OCI-LY3 (cell line): ENCODE results near the gene TAOK2.
"Not testable (repeated sequence)": the region's sequence is repeated elsewhere in the genome, so short reads cannot be mapped to it uniquely, and the experiment has no call there.

Source experiments
- EZH2phosphoT487 ChIP-seq: fragments of 200-600 bp; shearing (Covaris generic); IDR thresholded peaks from 2 replicates; pipeline ENCODE4 v1.6.1; 2018; ENCODE audit warnings: antibody characterized with exemption, mixed run types, low read depth
- TF ChIP-seq, protein P1 (sequence below): fragments of 200-600, 300-600 bp; sonication (generic); IDR thresholded peaks from 2 replicates; pipeline ENCODE4 v1.5.1; 2014; ENCODE audit warnings: antibody characterized with exemption, low read length, low read depth

DNA sequence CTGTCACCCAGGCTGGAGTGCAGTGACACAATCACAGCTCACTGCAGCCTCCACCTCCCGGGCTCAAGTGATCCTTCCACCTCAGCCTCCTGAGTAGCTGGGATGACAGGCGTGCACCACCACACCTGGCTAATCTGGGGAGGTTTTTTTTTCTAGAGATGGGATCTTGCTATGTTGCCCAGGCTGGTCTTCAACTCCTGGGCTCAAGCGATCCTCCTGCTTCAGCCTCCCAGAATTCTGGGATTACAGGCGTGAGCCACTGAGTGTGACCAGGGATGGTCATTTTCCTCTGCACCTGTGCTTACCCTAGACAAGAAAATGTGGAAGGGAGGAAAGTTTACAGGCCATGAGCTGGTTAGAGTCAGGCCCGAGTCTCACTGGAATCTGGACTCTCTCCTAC is 67.0 kb downstream of the TAOK2 start:
- TF ChIP-seq, protein P1, sequence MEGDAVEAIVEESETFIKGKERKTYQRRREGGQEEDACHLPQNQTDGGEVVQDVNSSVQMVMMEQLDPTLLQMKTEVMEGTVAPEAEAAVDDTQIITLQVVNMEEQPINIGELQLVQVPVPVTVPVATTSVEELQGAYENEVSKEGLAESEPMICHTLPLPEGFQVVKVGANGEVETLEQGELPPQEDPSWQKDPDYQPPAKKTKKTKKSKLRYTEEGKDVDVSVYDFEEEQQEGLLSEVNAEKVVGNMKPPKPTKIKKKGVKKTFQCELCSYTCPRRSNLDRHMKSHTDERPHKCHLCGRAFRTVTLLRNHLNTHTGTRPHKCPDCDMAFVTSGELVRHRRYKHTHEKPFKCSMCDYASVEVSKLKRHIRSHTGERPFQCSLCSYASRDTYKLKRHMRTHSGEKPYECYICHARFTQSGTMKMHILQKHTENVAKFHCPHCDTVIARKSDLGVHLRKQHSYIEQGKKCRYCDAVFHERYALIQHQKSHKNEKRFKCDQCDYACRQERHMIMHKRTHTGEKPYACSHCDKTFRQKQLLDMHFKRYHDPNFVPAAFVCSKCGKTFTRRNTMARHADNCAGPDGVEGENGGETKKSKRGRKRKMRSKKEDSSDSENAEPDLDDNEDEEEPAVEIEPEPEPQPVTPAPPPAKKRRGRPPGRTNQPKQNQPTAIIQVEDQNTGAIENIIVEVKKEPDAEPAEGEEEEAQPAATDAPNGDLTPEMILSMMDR, result not testable (repeated sequence)
- not testable (repeated sequence) for TF ChIP-seq EZH2phosphoT487
